Transverse colon (tissue), 4 donors: ENCODE data around the gene FARP1.

ENCODE experiments used
- EP300 ChIP-seq: sonication (generic); formaldehyde crosslinking; IDR thresholded peaks from one replicate; pipeline ENCODE4 v1.6.1; 2017; ENCODE audit warnings: antibody characterized with exemption, low read depth
- POLR2A ChIP-seq: fragments of 450-650 bp; IDR thresholded peaks from one replicate; pipeline ENCODE4 v1.6.1; 2016; ENCODE audit warnings: antibody characterized with exemption, mild to moderate bottlenecking, moderate library complexity
- POLR2AphosphoS5 ChIP-seq, 3 donors: sonication (generic); formaldehyde crosslinking; IDR thresholded peaks; one replicate each; pipeline ENCODE4 v1.6.1; 2016; ENCODE audit warnings: antibody characterized with exemption in 3 of 3
- TF ChIP-seq, protein P1 (sequence below), 5 experiments: fragments of 200-600 bp in 3 of 5; fragments of 450-650 bp in 2 of 5; sonication (generic) in 3 of 5; IDR thresholded peaks; 1 replicate in 2 of 5; 2 replicates in 3 of 5; pipeline ENCODE4 v1.5.1; 2016 to 2017; ENCODE audit warnings: antibody characterized with exemption in 5 of 5, inconsistent platforms in 3 of 5, mild to moderate bottlenecking in 2 of 5, moderate library complexity in 1 of 5

DNA sequence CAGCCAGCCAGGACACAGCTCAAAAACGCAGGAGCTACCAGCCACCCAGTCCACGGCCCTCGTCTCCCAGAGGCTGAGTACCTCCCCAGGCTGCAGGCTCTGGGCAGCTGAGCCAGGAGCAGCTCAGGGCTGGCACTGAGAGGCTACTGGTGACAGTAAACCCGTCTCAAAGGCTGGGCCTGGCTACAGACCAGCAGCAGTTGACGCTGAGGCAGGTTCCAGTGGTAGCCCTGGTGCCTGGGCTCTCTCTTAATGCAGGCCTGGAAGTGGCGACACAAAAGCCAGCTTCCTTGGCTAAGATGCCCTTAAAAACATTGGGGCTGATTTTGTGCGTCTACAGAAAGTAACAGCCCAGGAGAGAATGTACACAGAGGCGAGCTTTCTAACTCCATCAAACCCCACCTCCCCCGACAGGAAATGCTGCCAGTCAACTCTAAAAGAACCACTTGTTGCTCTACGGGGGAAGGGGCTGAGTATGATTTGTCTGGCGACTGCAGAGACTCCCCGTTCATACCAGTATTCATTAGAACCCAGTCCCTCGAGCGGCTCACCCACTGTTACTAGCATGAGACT is 307.7 kb downstream of the FARP1 start:
- TF ChIP-seq, protein P1, sequence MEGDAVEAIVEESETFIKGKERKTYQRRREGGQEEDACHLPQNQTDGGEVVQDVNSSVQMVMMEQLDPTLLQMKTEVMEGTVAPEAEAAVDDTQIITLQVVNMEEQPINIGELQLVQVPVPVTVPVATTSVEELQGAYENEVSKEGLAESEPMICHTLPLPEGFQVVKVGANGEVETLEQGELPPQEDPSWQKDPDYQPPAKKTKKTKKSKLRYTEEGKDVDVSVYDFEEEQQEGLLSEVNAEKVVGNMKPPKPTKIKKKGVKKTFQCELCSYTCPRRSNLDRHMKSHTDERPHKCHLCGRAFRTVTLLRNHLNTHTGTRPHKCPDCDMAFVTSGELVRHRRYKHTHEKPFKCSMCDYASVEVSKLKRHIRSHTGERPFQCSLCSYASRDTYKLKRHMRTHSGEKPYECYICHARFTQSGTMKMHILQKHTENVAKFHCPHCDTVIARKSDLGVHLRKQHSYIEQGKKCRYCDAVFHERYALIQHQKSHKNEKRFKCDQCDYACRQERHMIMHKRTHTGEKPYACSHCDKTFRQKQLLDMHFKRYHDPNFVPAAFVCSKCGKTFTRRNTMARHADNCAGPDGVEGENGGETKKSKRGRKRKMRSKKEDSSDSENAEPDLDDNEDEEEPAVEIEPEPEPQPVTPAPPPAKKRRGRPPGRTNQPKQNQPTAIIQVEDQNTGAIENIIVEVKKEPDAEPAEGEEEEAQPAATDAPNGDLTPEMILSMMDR (IDR thresholded peaks at IDR 0.05), result no peak
- no peak for TF ChIP-seq POLR2A
- no peak for TF ChIP-seq EP300
- peak in 1 of 3 donors; percentile 10 for TF ChIP-seq POLR2AphosphoS5 (IDR thresholded peaks at IDR 0.05)
